Right lobe of liver (tissue), 4 donors: ENCODE results near the gene SLFN13.

ENCODE experiments used
- POLR2A ChIP-seq: fragments of 450-650 bp; IDR thresholded peaks from one replicate; pipeline ENCODE4 v1.6.1; 2017; ENCODE audit warnings: antibody characterized with exemption, mild to moderate bottlenecking
- TF ChIP-seq, protein P1 (sequence below), 4 donors: fragments of 200-600 bp in 3 of 4; fragments of 450-650 bp in 1 of 4; IDR thresholded peaks; one replicate each; pipeline versions ENCODE4 v1.5.1 to v1.8.0; 2016 to 2022; ENCODE audit warnings: antibody characterized with exemption in 4 of 4, mild to moderate bottlenecking in 2 of 4
- donor health status: DM: no; HTN: no; CAD: no.
- donor health status: DM: no; HTN: no; CAD: no.
- donor health status: DM: no; HTN: yes; CAD: no.

DNA sequence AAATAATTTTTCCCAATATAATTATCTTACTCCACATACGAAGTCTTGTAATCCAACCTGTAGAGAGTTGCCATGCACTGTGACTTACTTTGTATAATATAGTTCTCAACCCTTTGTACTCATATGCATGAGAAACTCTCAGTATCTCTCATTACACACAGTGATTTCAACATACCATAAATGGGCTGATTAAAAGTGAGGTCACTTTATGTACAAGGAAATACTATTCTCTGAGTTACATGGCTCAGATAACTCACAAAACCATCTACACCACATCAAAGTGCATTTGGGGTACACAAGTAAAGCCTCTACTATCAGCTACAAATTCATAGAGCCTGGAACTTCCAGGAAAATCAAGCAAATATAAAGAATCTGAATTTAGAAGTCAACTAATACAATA, 44.2 kb downstream of the SLFN13 start:
- TF ChIP-seq, protein P1, sequence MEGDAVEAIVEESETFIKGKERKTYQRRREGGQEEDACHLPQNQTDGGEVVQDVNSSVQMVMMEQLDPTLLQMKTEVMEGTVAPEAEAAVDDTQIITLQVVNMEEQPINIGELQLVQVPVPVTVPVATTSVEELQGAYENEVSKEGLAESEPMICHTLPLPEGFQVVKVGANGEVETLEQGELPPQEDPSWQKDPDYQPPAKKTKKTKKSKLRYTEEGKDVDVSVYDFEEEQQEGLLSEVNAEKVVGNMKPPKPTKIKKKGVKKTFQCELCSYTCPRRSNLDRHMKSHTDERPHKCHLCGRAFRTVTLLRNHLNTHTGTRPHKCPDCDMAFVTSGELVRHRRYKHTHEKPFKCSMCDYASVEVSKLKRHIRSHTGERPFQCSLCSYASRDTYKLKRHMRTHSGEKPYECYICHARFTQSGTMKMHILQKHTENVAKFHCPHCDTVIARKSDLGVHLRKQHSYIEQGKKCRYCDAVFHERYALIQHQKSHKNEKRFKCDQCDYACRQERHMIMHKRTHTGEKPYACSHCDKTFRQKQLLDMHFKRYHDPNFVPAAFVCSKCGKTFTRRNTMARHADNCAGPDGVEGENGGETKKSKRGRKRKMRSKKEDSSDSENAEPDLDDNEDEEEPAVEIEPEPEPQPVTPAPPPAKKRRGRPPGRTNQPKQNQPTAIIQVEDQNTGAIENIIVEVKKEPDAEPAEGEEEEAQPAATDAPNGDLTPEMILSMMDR (IDR thresholded peaks at IDR 0.05), result no peak
- TF ChIP-seq POLR2A, result no peak
